Measurements from ENCODE around the gene CDKN2B-AS1. TPM values are rescaled to one million over a fixed set of nuclear protein-coding genes. Genes with fewer than 3 reads are reported as not detected.

Gene CDKN2B-AS1
- total RNA-seq, 1 donor from 2014 or later, result 7.1 TPM

- no peak for DNase-seq (ENCODE audit: extremely low read depth, low read depth, low spot score)
Measured at GRCh38 chr9:22147813-22148527, 153.4 kb downstream of the CDKN2B-AS1 start.

- no peak for DNase-seq (ENCODE audit: extremely low read depth, low read depth, low spot score)
Measured at GRCh38 chr9:22148528-22148875, 153.9 kb downstream of the CDKN2B-AS1 start.

GRCh38 chr9:22148876-22149637, 154.5 kb downstream of the CDKN2B-AS1 start:
- no peak for DNase-seq (ENCODE audit: extremely low read depth, low read depth, low spot score)

- DNase-seq (ENCODE audit: extremely low read depth, low read depth, low spot score), result no peak
Measured at GRCh38 chr9:22154064-22154463, 159.5 kb downstream of the CDKN2B-AS1 start.

- no peak for DNase-seq (ENCODE audit: extremely low read depth, low read depth, low spot score)
Measured at GRCh38 chr9:22156586-22156985, 162.0 kb downstream of the CDKN2B-AS1 start.

GRCh38 chr9:22157276-22157675, 162.7 kb downstream of the CDKN2B-AS1 start:
- no peak for DNase-seq (ENCODE audit: extremely low read depth, low read depth, low spot score)

- DNase-seq (ENCODE audit: extremely low read depth, low read depth, low spot score), result no peak
Measured at GRCh38 chr9:22157828-22158227, 163.2 kb downstream of the CDKN2B-AS1 start.

GRCh38 chr9:22158271-22158670, 163.7 kb downstream of the CDKN2B-AS1 start:
- no peak for DNase-seq (ENCODE audit: extremely low read depth, low read depth, low spot score)

GRCh38 chr9:22158927-22159346, 164.3 kb downstream of the CDKN2B-AS1 start:
- DNase-seq (ENCODE audit: extremely low read depth, low read depth, low spot score), result no peak

GRCh38 chr9:22159586-22159985, 165.0 kb downstream of the CDKN2B-AS1 start:
- no peak for DNase-seq (ENCODE audit: extremely low read depth, low read depth, low spot score)

- no peak for DNase-seq (ENCODE audit: extremely low read depth, low read depth, low spot score)
Measured at GRCh38 chr9:22160221-22160620, 165.6 kb downstream of the CDKN2B-AS1 start.

GRCh38 chr9:22165144-22165543, 170.6 kb downstream of the CDKN2B-AS1 start:
- no peak for DNase-seq (ENCODE audit: extremely low read depth, low read depth, low spot score)

- no peak for DNase-seq (ENCODE audit: extremely low read depth, low read depth, low spot score)
Measured at GRCh38 chr9:22169243-22169642, 174.7 kb downstream of the CDKN2B-AS1 start.

GRCh38 chr9:22169727-22170503, 175.3 kb downstream of the CDKN2B-AS1 start:
- no peak for DNase-seq (ENCODE audit: extremely low read depth, low read depth, low spot score)

Other genes starting within 250 kb of the CDKN2B-AS1 start
- gene MTAP, start 192.2 kb upstream of the CDKN2B-AS1 start, total RNA-seq, result 28.2 and 31.6 TPM in 2 replicates
- 54.6 and 98.4 TPM in 2 replicates for gene CDKN2A, start 399 bp upstream of the CDKN2B-AS1 start, total RNA-seq
- 36.5 and 49.7 TPM in 2 replicates for gene CDKN2B, start 14.5 kb downstream of the CDKN2B-AS1 start, total RNA-seq

Measured in glomerular endothelial cell (primary cell).